Neural cell (in vitro differentiated cells): ENCODE data around the gene TSKU. TPM values are rescaled to one million over a fixed set of nuclear protein-coding genes. Genes with fewer than 3 reads are reported as not detected.

Experiments
- H2AFZ ChIP-seq: fragments of 200-600, 300-800 bp; sonication (generic), shearing (Covaris generic); 2 replicates; pipeline ENCODE4 v1.6.0; 2014; ENCODE audit warnings: low read depth, mild to moderate bottlenecking, antibody characterized with exemption, low read length, moderate library complexity
- H3F3A ChIP-seq: fragments of 200-600 bp; shearing (Covaris generic); 2 replicates; pipeline ENCODE4 v1.6.1; 2016; ENCODE audit warnings: mild to moderate bottlenecking, moderate library complexity, mixed read lengths, antibody characterized with exemption, low read length; ENCODE audit not compliant: insufficient read depth, poor library complexity, severe bottlenecking
- H3K27ac ChIP-seq: fragments of 200-600, 300-800 bp; sonication (generic), shearing (Covaris generic); 2 replicates; pipeline ENCODE4 v1.5.1; 2014; ENCODE audit warnings: mild to moderate bottlenecking, low read length, moderate library complexity
- H3K27me3 ChIP-seq: fragments of 300-800, 200-600 bp; sonication (generic), shearing (Covaris generic); 2 replicates; pipeline ENCODE4 v1.6.0; 2014; ENCODE audit warnings: mild to moderate bottlenecking, low read depth, low read length, moderate library complexity; ENCODE audit not compliant: insufficient read depth
- H3K36me3 ChIP-seq: fragments of 300-800, 200-600 bp; sonication (generic), shearing (Covaris generic); 2 replicates; pipeline ENCODE4 v1.5.1; 2014; ENCODE audit warnings: mild to moderate bottlenecking, antibody characterized with exemption, low read length, moderate library complexity; ENCODE audit not compliant: insufficient read depth
- H3K4me2 ChIP-seq: fragments of 300-800, 200-600 bp; sonication (generic), shearing (Covaris generic); 2 replicates; pipeline ENCODE4 v1.6.0; 2014; ENCODE audit warnings: mild to moderate bottlenecking, low read length
- H3K4me3 ChIP-seq: fragments of 300-800, 200-600 bp; sonication (generic), shearing (Covaris generic); 2 replicates; pipeline ENCODE4 v1.5.1; 2014; ENCODE audit warnings: mild to moderate bottlenecking, low read length, moderate library complexity
- H3K79me2 ChIP-seq: fragments of 200-600 bp; shearing (Covaris generic); replicated peaks from 2 replicates; pipeline ENCODE4 v1.6.0; 2014; ENCODE audit warnings: mild to moderate bottlenecking, low read length, moderate library complexity; ENCODE audit not compliant: insufficient read depth
- H3K9ac ChIP-seq: fragments of 300-800, 200-600 bp; sonication (generic), shearing (Covaris generic); 2 replicates; pipeline ENCODE4 v1.6.1; 2016; ENCODE audit warnings: mild to moderate bottlenecking, low read length, mixed read lengths
- H3K9me2 ChIP-seq: fragments of 200-600 bp; shearing (Covaris generic); 2 replicates; pipeline ENCODE4 v1.6.1; 2016; ENCODE audit warnings: mild to moderate bottlenecking, low read length, mixed read lengths; ENCODE audit not compliant: insufficient read depth
- H3K9me3 ChIP-seq: fragments of 200-600, 300-800 bp; sonication (generic), shearing (Covaris generic); 2 replicates; pipeline ENCODE4 v1.6.1; 2016; ENCODE audit warnings: mild to moderate bottlenecking, mixed run types, low read length, moderate library complexity, mixed read lengths
- H4K20me1 ChIP-seq: fragments of 200-600 bp; shearing (Covaris generic); 2 replicates; pipeline ENCODE4 v1.6.1; 2016; ENCODE audit warnings: mild to moderate bottlenecking, mixed run types; ENCODE audit not compliant: insufficient read depth
- EP300 ChIP-seq: fragments of 450-650 bp; conservative IDR thresholded peaks from 2 replicates; pipeline ENCODE4 v1.6.1; 2014; ENCODE audit warnings: antibody characterized with exemption, mild to moderate bottlenecking, moderate library complexity; ENCODE audit not compliant: poor library complexity, severe bottlenecking
- EZH2 ChIP-seq: fragments of 200-600, 300-800 bp; shearing (Covaris generic), sonication (generic); IDR thresholded peaks from 2 replicates; pipeline ENCODE4 v1.6.1; 2014; ENCODE audit warnings: antibody characterized with exemption, low read length, borderline replicate concordance, mild to moderate bottlenecking; ENCODE audit not compliant: insufficient read depth, poor library complexity, severe bottlenecking
- MXI1 ChIP-seq: fragments of 450-650 bp; conservative IDR thresholded peaks from 2 replicates; pipeline ENCODE4 v1.6.1; 2014; ENCODE audit warnings: antibody characterized with exemption, mild to moderate bottlenecking; ENCODE audit not compliant: poor library complexity, severe bottlenecking
- POLR2AphosphoS5 ChIP-seq: IDR thresholded peaks from 2 replicates; pipeline ENCODE4 v1.6.1; 2012
- RAD21 ChIP-seq: fragments of 450-650 bp; conservative IDR thresholded peaks from 2 replicates; pipeline ENCODE4 v1.6.1; 2014; ENCODE audit warnings: antibody characterized with exemption, mild to moderate bottlenecking, moderate library complexity
- SMC3 ChIP-seq: fragments of 450-650 bp; conservative IDR thresholded peaks from 2 replicates; pipeline ENCODE4 v1.6.1; 2014; ENCODE audit warnings: antibody characterized with exemption, mild to moderate bottlenecking, moderate library complexity; ENCODE audit not compliant: poor library complexity
- polyA plus RNA-seq: library from polyadenylated mRNA; depleted of rRNA; stranded (reverse); fragments of >200 nt; gene quantifications from 2 replicates; pipeline ENCODE4 v1.2.3, GENCODE V29; 2014
- TF ChIP-seq, protein P1 (sequence below): fragments of 450-650 bp; IDR thresholded peaks from 2 replicates; pipeline ENCODE4 v1.5.1; 2014; ENCODE audit warnings: antibody characterized with exemption, mild to moderate bottlenecking, moderate library complexity; ENCODE audit not compliant: poor library complexity, severe bottlenecking
- TF ChIP-seq, protein P2 (sequence below): IDR thresholded peaks from 2 replicates; pipeline ENCODE4 v1.6.1; 2012; ENCODE audit warnings: borderline replicate concordance

TSKU gene
- polyA plus RNA-seq, 1 donor from 2014 or later = 3.5 TPM

DNA sequence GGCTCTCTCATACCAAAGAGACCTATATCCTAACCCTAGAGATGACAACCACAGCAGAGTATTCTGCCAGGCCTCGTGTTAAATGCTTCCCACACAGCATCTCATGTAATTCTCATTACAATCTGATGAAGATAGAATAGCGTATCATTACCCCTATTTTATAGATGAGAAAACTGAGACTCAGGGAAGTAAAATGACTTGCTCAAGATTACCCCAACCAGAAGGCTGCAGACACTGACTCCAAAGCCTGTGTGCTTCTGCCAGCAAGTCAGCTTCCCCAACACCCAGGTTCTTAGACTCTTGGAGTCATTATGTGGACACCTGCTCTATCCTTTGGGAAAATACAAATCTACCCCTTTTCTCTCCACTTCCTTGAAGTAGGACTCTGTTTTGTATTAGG lies 23.6 kb upstream of the TSKU start:
- Histone ChIP-seq H3F3A (no peaks in the 10 kb centered on the region), H3K9me3 (no peaks in the 10 kb centered on the region), H3K36me3 (no peaks in the 10 kb centered on the region), H3K27me3 (no peaks in the 10 kb centered on the region), H3K27ac (no peak overlapping the region), H3K4me3 (no peak overlapping the region), H2AFZ (no peak overlapping the region), H3K9me2 (no peaks in the 10 kb centered on the region), H4K20me1 (no peaks in the 10 kb centered on the region), H3K9ac (no peak overlapping the region), H3K4me2 (no peak overlapping the region), H3K79me2 (no peaks in the 10 kb centered on the region)
- TF ChIP-seq, protein P1, sequence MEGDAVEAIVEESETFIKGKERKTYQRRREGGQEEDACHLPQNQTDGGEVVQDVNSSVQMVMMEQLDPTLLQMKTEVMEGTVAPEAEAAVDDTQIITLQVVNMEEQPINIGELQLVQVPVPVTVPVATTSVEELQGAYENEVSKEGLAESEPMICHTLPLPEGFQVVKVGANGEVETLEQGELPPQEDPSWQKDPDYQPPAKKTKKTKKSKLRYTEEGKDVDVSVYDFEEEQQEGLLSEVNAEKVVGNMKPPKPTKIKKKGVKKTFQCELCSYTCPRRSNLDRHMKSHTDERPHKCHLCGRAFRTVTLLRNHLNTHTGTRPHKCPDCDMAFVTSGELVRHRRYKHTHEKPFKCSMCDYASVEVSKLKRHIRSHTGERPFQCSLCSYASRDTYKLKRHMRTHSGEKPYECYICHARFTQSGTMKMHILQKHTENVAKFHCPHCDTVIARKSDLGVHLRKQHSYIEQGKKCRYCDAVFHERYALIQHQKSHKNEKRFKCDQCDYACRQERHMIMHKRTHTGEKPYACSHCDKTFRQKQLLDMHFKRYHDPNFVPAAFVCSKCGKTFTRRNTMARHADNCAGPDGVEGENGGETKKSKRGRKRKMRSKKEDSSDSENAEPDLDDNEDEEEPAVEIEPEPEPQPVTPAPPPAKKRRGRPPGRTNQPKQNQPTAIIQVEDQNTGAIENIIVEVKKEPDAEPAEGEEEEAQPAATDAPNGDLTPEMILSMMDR = no peak
- TF ChIP-seq, protein P2, sequence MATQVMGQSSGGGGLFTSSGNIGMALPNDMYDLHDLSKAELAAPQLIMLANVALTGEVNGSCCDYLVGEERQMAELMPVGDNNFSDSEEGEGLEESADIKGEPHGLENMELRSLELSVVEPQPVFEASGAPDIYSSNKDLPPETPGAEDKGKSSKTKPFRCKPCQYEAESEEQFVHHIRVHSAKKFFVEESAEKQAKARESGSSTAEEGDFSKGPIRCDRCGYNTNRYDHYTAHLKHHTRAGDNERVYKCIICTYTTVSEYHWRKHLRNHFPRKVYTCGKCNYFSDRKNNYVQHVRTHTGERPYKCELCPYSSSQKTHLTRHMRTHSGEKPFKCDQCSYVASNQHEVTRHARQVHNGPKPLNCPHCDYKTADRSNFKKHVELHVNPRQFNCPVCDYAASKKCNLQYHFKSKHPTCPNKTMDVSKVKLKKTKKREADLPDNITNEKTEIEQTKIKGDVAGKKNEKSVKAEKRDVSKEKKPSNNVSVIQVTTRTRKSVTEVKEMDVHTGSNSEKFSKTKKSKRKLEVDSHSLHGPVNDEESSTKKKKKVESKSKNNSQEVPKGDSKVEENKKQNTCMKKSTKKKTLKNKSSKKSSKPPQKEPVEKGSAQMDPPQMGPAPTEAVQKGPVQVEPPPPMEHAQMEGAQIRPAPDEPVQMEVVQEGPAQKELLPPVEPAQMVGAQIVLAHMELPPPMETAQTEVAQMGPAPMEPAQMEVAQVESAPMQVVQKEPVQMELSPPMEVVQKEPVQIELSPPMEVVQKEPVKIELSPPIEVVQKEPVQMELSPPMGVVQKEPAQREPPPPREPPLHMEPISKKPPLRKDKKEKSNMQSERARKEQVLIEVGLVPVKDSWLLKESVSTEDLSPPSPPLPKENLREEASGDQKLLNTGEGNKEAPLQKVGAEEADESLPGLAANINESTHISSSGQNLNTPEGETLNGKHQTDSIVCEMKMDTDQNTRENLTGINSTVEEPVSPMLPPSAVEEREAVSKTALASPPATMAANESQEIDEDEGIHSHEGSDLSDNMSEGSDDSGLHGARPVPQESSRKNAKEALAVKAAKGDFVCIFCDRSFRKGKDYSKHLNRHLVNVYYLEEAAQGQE = no peak
- TF ChIP-seq SMC3 (no peak), EP300 (no peak), EZH2 (no peak), RAD21 (no peak), MXI1 (no peak)

DNA sequence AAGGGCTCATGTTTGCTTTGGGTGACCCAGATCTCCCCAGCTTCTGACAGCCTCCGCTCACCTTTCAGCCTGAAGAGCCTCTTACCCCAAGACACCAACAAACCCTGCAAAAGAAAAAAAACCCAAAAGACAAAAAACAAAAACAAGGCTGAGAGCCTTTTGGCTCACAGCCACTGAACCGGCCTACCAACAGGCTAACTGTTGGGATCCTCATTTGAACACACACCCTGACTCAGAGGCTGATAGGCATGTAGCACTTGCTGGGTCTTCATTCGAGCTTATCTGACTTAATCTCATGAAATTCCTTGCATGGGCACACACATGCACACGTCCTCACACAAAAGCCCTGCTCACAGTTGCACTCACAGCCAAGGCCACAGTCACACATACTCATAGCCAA lies 22.9 kb upstream of the TSKU start:
- H3K9me2 ChIP-seq = no peaks in the 10 kb centered on the region
- no peak overlapping the region for H3K9ac ChIP-seq
- no peak overlapping the region for H3K27ac ChIP-seq
- TF ChIP-seq EZH2 (no peak), MXI1 (no peak), POLR2AphosphoS5 (no peak), RAD21 (no peak), SMC3 (no peak)
- TF ChIP-seq, protein P2 = no peak
- H3K9me3 ChIP-seq = no peaks in the 10 kb centered on the region
- no peaks in the 10 kb centered on the region for H3K79me2 ChIP-seq
- H3F3A ChIP-seq = no peaks in the 10 kb centered on the region
- H3K4me3 ChIP-seq = no peak overlapping the region
- no peaks in the 10 kb centered on the region for H4K20me1 ChIP-seq
- no peak overlapping the region for H2AFZ ChIP-seq
- no peak overlapping the region for H3K4me2 ChIP-seq
- no peaks in the 10 kb centered on the region for H3K36me3 ChIP-seq
- H3K27me3 ChIP-seq = no peaks in the 10 kb centered on the region
